Activated gamma-delta T cell (primary cell): ENCODE measurements around the gene C10orf90.

Source experiments
- DNase-seq: peaks from one replicate; lab custom pipeline; 2025; lab: John Stamatoyannopoulos, UW

Gene C10orf90

DNA sequence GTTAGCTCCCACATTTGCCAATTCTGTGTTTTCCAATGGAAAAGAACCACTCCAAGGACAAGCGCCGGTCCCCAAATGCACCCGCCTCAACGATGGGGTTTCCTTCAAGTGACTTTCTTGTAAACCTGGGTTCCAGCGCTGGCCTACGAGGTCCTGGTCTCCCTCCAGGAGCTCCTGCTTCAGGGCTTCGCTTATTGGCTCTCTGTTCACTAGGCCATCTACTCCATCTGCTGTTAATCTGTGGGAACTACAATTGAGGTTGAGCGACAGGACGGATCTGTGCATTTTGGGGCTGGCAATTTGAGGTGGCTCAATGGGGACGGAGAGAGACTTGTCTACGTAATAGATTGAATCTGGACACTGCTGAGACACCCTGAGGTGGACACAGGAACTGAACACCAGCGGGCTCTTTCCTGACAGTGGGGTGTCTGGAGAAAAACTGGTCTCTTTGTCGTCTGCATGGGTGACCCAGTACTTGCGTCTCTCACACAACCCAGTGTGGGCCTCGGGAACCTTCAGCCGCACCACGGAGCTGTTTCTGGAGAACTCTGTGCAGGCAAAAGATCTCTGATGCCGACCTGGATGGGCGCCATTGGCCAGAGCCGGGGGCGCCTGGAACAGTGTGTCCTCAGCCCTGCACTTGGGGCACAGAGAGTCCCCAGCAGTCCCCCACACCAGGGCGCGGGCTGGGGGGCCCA, 166.3 kb downstream of the C10orf90 start:
- no peak for DNase-seq

GRCh38 chr10:126503392-126504062, 167.0 kb downstream of the C10orf90 start:
- no peak for DNase-seq

DNA sequence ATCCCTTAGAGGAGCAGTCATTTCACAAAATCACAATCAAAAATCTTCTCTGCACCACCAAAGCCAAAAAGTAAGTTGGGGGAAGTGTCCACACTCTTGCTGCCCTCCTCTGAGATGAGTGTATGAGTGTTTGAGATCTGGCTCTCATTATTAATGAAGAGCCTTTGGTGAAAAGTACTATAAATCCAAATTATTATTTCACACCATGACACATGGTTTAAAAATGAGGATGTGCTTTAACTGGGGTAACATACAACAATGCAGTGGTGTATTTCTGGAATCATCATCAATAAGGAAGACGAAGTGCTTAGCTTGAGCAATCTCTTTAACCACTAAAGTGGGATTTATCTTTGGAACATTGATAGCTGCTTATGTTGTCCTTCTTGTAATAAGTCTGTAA, 168.1 kb downstream of the C10orf90 start:
- no peak for DNase-seq

DNA sequence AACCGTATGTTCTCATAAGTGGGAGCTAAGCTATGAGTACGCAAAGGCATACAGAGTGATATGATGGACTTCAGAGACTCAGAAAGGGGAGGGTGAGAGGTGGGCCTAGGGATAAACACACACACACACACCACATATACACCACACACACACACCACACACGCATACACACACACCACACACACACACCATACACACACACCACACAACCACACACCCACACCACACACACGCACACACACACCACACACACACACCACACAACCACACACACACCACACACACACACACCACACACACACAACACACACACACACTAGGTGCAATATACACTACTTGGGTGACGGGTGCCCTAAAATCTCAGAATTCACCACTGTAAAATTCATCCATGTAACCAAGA, 168.7 kb downstream of the C10orf90 start:
- DNase-seq: no peak

DNA sequence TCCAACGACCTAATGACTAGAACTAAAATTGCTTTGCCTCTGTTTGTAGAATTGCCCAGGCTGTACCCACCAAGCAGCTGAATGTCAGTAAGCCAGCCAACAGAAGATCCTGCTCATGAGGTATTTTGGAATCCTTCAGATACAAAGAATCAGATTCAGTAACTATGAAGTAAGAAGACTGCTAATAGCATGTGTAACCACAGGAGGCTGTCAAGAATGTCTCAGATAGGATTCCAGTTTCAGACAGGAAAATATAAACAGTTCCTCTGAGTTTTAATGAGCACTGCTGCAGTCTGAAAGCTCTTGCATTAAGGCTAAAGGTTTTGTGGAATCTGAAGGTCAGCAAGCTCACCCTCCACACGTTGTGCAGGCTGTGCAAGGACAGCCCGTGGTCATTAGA, 169.6 kb downstream of the C10orf90 start:
- no peak for DNase-seq

- no peak for DNase-seq
Observed at GRCh38 chr10:126500185-126500584, 170.3 kb downstream of the C10orf90 start.

DNA sequence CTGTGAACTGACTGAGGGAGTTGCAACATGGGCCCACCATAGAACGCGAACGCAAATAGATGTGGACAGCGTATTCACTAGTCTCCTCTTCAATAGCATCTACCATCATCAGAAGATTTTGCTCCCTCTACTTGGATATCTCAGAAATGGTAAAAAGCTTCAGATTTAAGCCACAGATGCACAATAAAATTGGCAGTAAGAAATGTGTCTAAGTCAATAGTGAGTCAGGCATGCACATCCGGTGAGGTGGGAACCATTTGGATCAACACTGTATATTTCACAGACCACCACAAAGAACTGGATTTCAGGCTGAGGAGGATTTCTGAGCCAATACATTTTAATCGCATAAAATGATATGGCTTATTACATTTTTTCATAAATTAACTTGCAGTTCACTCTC, 170.7 kb downstream of the C10orf90 start:
- no peak for DNase-seq

GRCh38 chr10:126497672-126498071, 172.8 kb downstream of the C10orf90 start:
- DNase-seq: no peak

- DNase-seq: no peak
Observed at GRCh38 chr10:126496771-126497545, 173.5 kb downstream of the C10orf90 start.

GRCh38 chr10:126491476-126491875, 179.0 kb downstream of the C10orf90 start:
- DNase-seq: no peak

DNA sequence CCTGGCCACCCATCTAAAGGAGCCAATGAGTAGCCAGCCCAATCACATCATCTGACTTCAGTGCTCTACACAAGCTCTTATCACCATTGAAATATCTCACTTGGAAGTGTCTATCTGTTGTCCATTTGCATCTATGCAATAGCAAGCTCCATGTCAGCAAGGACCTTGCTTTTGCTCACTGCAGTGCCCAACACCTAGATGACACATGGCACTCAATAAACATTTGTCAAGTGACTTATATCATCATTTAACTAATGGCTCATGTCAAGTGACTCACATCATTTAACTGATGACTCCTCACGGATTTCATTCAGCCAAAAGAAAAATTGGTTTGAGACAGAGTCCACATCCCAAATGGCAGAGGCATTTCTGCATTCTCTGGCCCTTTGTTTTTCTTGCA, 189.3 kb downstream of the C10orf90 start:
- DNase-seq: no peak

- no peak for DNase-seq
Observed at GRCh38 chr10:126480648-126481047, 189.8 kb downstream of the C10orf90 start.

DNA sequence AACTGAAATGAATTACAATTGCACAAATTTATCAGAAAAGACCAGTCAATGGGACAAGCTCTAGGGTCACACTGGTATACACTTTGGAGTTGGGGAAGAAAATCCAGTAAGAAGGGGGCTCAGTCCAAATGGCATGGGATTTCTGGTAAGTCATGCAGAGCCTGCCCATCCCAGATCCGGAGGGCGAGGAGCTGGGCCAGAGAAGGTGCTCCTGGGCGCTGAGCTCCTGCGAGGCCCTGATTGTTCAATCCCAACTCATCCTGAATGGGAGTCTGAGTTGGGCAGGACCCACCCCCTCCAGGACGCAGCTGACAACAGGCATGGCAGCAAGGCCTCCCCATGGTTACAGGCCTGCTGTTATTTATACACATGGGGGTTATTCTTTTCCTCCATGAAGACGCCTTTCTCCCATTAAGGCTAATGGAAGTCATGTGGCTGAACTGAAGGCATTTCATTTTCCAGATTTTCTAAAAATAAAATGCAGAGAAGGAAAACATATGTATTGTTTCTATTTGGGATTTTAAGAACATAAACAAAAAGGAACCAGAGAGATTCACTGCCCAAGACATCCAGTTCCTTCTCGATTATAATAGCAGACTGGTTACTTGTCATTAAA, 191.1 kb downstream of the C10orf90 start:
- no peak for DNase-seq

DNA sequence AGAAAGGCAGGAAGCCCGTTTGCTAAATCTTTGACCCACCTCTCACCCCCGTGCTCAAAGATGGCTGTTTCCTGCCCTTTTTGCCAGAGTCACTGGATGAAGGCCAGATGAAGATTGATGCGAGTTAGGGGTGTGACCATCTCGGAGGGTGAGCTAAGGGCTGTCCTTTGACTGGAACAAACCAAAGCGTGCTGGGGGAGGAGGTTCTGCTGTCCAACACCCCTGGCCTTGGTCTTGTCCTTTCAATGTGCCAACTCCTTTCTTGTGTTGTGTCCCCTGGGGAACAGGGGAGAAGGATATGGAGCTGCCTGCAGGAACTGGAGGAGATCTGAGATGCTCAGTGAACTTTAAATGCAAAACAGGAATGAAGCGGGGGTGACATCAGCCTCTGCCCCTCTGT, 191.9 kb downstream of the C10orf90 start:
- DNase-seq: no peak

GRCh38 chr10:126476246-126476645, 194.2 kb downstream of the C10orf90 start:
- DNase-seq: no peak

- DNase-seq: no peak
Observed at GRCh38 chr10:126475074-126475691, 195.3 kb downstream of the C10orf90 start.

DNA sequence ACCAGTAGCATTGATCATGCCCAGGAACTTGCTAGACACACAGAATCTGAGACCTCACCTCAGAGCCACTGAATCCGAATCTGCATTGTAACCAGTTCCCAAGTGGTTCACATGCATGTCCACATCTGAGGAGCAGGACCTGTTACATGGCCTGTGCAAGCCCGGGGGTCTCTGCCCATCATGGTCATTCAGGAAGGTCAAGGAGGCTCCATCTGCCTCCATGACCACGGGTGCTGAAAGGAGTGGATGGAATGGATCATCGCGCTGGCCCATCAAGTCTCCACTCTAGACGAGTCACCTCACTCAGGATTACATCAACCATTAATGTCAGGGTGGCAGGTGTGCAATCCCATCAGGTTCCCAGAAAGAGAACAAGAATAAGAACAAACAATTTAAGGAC, 196.5 kb downstream of the C10orf90 start:
- DNase-seq: no peak

DNA sequence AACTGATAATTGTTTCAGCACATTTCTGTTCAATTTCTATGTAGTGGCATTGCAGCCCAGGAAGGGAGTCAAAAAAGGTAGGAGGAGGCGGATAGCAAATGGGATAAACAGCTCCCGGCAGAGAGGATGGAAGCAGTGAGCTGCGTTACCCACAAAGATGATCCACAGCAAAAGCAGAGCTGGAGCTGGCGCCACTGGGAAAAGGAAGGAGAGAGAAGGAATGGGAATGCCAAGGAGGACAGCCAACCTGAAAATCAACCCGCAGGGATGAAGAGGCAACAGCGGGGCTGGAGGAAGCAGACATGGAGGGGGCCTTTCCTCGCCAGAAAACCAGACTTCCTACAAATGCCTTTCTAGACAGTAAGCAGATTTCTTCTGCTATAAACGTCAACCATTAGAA, 199.5 kb downstream of the C10orf90 start:
- DNase-seq: no peak

GRCh38 chr10:126469692-126470091, 200.8 kb downstream of the C10orf90 start:
- no peak for DNase-seq

DNA sequence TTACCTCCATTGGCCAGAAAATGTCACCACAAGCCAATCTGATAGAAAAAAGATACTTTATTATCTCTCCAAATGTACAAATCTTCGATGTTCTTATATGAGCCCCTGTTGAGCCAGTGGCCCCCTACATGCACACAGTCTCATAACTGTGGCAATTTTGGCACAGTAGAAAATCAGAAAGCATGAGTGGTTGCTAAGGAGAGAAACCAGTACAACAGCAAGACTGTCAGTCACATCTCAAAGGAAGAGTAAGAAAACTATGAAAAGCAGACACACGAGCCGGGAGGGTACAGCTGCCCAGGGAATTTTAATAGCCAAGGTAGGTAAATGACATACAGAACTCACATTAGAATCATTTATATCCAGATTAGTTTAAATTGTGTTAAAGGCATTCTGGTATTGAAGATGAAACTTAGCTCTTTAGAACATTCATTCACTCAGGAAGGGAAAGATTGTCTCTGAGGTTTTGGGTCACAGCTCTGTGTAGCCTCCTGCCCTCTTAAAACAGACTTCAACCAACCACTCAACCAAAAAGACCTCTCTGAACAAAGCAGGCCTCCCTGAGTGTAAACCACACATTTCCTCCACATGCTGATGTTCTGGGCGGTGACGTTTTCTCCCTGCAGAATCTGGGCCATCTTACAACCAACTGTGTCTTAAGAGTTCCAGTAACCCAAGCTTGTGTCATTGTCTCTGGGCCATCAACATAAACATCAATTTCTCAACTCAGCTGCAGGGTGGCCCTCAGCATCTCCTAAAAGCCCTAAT, 201.4 kb downstream of the C10orf90 start:
- DNase-seq: no peak

DNA sequence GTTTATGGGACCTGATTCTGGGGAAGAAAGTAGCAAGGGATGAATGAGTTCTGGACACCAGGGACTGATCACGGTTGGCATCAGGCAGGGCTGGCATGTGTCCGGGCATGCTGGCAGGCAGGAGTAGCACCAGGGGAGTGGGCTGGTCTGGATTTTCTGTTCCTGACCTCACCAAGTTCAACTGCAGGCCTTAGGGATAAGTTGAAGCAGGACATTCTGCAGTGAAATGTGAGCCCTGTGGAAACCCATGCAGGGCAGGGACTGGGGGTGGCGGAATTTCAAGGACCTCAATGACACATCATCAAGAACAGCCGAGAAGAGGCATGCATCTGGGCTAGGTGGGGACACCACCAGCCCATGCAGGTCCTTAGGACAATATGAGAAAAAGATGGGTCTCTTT, 202.0 kb downstream of the C10orf90 start:
- no peak for DNase-seq
